Suprapubic skin (tissue), 4 donors: ENCODE measurements around the gene CXorf51B. TPM values are rescaled to one million over a fixed set of nuclear protein-coding genes. Genes with fewer than 3 reads are reported as not detected.
"Not testable (repeated sequence)": the region's sequence is repeated elsewhere in the genome, so short reads cannot be mapped to it uniquely, and the experiment has no call there.

Source experiments
- DNase-seq, 2 donors: peaks; one replicate each; pipeline ENCODE4 v3.0.0-alpha.2; 2019; ENCODE audit warnings: low spot score in 2 of 2
- H3K27ac ChIP-seq: fragments of 200-600 bp; sonication (generic); one replicate; pipeline ENCODE4 v1.5.1; 2019
- H3K27me3 ChIP-seq: fragments of 200-600 bp; sonication (generic); one replicate; pipeline ENCODE4 v1.5.1; 2019
- H3K36me3 ChIP-seq: fragments of 200-600 bp; sonication (generic); one replicate; pipeline ENCODE4 v1.5.1; 2019
- H3K4me1 ChIP-seq: fragments of 200-600 bp; sonication (generic); one replicate; pipeline ENCODE4 v1.5.1; 2019
- H3K4me3 ChIP-seq: fragments of 200-600 bp; sonication (generic); one replicate; pipeline ENCODE4 v1.5.1; 2019; ENCODE audit warnings: mild to moderate bottlenecking
- H3K9me3 ChIP-seq: fragments of 200-600 bp; sonication (generic); one replicate; pipeline ENCODE4 v1.5.1; 2019
- EP300 ChIP-seq: sonication (generic); formaldehyde crosslinking; IDR thresholded peaks from one replicate; pipeline ENCODE4 v1.6.1; 2017; ENCODE audit warnings: antibody characterized with exemption
- POLR2A ChIP-seq, 2 donors: fragments of 450-650 bp; IDR thresholded peaks; one replicate each; pipeline ENCODE4 v1.6.1; 2017; ENCODE audit warnings: antibody characterized with exemption in 2 of 2, mild to moderate bottlenecking in 2 of 2, moderate library complexity in 2 of 2
- POLR2AphosphoS5 ChIP-seq, 3 donors: sonication (generic); formaldehyde crosslinking; IDR thresholded peaks; one replicate each; pipeline ENCODE4 v1.6.1; 2017; ENCODE audit warnings: antibody characterized with exemption in 3 of 3
- WGBS: methylation state at CpG from one replicate; pipeline ENCODE4 v1.1.5; 2018; 5-methylcytosine and 5-hydroxymethylcytosine counted together
- total RNA-seq, 4 donors: library from RNA; depleted of rRNA; stranded (reverse); fragments of >200 nt; gene quantifications; one replicate each; pipeline ENCODE4 v1.1.0, GENCODE V29; 2016
- TF ChIP-seq, protein P1 (sequence below), 2 donors: fragments of 200-600 bp in 1 of 2; fragments of 450-650 bp in 1 of 2; sonication (generic) in 1 of 2; IDR thresholded peaks; one replicate each; pipeline ENCODE4 v1.5.1; 2016 to 2019; ENCODE audit warnings: antibody characterized with exemption in 2 of 2, mild to moderate bottlenecking in 1 of 2, moderate library complexity in 1 of 2

Gene CXorf51B
- not detected for total RNA-seq

DNA sequence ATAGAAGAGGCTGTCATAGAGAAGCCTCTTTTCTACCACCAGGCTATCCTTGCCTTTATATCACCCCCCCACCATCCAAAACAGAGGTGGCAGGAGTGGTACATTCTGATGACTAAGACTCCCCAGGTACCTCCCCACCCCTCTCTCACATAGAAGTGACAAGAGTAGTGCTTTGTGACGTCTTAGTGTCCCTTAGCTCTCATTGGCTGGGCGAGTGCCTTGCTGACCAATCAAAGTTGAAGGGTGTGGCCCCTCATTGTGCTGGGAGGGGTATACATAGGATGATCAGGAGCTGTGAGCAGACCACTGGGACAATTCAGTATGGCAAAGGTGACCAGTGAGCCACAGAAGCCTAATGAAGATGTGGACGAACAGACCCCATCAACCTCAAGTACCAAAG is at the start of gene CXorf51B:
Gene CXorf51B, plus strand, starts transcription at position 301 of the 400 bp plus-strand sequence. Its CDS starts 21 bp downstream, at position 322.
- not testable (repeated sequence) for H3K9me3 ChIP-seq, H3K4me3 ChIP-seq, H3K36me3 ChIP-seq, DNase-seq, H3K27me3 ChIP-seq, H3K4me1 ChIP-seq, H3K27ac ChIP-seq
- no CpG with 5 or more reads among the region's 3 CpGs for WGBS

DNA sequence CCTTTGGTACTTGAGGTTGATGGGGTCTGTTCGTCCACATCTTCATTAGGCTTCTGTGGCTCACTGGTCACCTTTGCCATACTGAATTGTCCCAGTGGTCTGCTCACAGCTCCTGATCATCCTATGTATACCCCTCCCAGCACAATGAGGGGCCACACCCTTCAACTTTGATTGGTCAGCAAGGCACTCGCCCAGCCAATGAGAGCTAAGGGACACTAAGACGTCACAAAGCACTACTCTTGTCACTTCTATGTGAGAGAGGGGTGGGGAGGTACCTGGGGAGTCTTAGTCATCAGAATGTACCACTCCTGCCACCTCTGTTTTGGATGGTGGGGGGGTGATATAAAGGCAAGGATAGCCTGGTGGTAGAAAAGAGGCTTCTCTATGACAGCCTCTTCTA is 5.1 kb downstream of the CXorf51B start, which contains the start of gene CXorf51A:
Gene CXorf51A, minus strand, starts transcription at position 101 of the 400 bp plus-strand sequence. Its CDS starts 21 bp downstream, at position 80.
- no CpG with 5 or more reads among the region's 3 CpGs for WGBS
- H3K27me3 ChIP-seq, H3K36me3 ChIP-seq, H3K9me3 ChIP-seq, H3K4me3 ChIP-seq, DNase-seq, H3K4me1 ChIP-seq, H3K27ac ChIP-seq: not testable (repeated sequence)

DNA sequence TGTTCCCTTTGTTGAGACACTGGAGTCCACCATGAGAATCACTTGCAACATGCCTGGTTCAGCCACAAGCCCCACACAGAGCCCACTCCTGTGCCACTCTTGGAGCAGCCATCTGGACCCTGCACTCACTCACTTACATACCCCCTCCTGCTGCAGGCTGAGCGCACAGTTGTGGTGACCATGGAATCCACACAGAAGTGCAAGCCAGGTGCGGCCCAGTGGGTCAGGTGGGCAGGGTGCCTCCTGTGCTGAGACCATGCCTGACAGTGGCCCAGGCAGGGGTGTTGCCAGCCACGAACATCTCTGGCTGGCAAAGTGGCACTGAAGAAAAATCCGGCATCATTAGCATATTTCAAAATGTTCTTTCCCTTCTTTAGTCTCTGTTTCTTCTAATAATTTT is 22.4 kb downstream of the CXorf51B start:
- 83% methylated on average over 4 of the region's 4 CpGs for WGBS

DNA sequence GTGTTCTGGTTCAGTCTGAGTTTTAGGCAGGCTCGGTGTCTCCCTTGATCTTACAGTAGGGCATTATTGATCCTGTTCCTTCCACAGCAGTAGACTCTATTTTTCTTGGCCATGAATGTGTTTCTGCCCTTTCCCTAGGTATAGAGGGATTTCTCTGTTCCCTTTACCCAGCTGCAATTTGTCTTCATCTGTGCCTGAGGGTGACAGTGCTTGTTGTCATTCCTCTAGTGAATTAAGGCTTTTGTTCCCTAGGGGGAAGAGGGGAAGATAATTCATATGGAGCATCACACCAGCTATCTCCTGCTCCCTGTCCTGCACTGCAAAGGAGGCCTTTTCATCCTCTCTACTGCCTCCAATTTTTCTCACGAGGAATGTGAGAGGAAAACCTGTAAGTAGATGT is 44.7 kb downstream of the CXorf51B start:
- DNase-seq, result no peak
- no peak overlapping the region for H3K4me3 ChIP-seq
- no peaks in the 10 kb centered on the region for H3K9me3 ChIP-seq
- H3K36me3 ChIP-seq, result no peaks in the 10 kb centered on the region
- H3K4me1 ChIP-seq, result no peaks in the 10 kb centered on the region
- TF ChIP-seq POLR2A (IDR thresholded peaks at IDR 0.05) (no peak), POLR2AphosphoS5 (IDR thresholded peaks at IDR 0.05) (no peak), EP300 (no peak)
- TF ChIP-seq, protein P1, sequence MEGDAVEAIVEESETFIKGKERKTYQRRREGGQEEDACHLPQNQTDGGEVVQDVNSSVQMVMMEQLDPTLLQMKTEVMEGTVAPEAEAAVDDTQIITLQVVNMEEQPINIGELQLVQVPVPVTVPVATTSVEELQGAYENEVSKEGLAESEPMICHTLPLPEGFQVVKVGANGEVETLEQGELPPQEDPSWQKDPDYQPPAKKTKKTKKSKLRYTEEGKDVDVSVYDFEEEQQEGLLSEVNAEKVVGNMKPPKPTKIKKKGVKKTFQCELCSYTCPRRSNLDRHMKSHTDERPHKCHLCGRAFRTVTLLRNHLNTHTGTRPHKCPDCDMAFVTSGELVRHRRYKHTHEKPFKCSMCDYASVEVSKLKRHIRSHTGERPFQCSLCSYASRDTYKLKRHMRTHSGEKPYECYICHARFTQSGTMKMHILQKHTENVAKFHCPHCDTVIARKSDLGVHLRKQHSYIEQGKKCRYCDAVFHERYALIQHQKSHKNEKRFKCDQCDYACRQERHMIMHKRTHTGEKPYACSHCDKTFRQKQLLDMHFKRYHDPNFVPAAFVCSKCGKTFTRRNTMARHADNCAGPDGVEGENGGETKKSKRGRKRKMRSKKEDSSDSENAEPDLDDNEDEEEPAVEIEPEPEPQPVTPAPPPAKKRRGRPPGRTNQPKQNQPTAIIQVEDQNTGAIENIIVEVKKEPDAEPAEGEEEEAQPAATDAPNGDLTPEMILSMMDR (IDR thresholded peaks at IDR 0.05), result no peak
- H3K27me3 ChIP-seq, result no peaks in the 10 kb centered on the region
- WGBS, result 36% methylated on average over 2 of the region's 2 CpGs
- H3K27ac ChIP-seq, result no peak overlapping the region

More for the DNA sequence above, 22.4 kb downstream of the CXorf51B start:
- Histone ChIP-seq H3K27me3 (no peaks in the 10 kb centered on the region), H3K36me3 (no peaks in the 10 kb centered on the region), H3K27ac (no peak overlapping the region), H3K4me3 (no peak overlapping the region), H3K4me1 (no peaks in the 10 kb centered on the region), H3K9me3 (no peaks in the 10 kb centered on the region)
- no peak for TF ChIP-seq POLR2A (IDR thresholded peaks at IDR 0.05)
- no peak for TF ChIP-seq POLR2AphosphoS5 (IDR thresholded peaks at IDR 0.05)
- TF ChIP-seq EP300, result no peak
- TF ChIP-seq, protein P1 (IDR thresholded peaks at IDR 0.05), result no peak
- DNase-seq, result no peak

Other genes starting within 250 kb of the CXorf51B start
- gene CXorf51A, start 5.0 kb downstream of the CXorf51B start, total RNA-seq, result not detected